HUDEP-2 (cell line): Measurements from ENCODE around the gene OR51V1.

ENCODE experiments used
- DNase-seq, 76 experiments: peaks; one replicate each; lab custom pipeline; 2025; ENCODE audit not compliant: unreplicated experiment in 76 of 76; lab: John Stamatoyannopoulos, UW

OR51V1 gene

GRCh38 chr11:5232176-5232575 is 31.7 kb upstream of the OR51V1 start:
- DNase-seq = no peak

GRCh38 chr11:5231111-5231510 is 30.6 kb upstream of the OR51V1 start:
- no peak for DNase-seq

GRCh38 chr11:5230266-5230665 is 29.8 kb upstream of the OR51V1 start:
- DNase-seq = no peak

GRCh38 chr11:5229796-5230195 is 29.3 kb upstream of the OR51V1 start:
- no peak for DNase-seq

GRCh38 chr11:5229356-5229755 is 28.9 kb upstream of the OR51V1 start:
- DNase-seq = no peak

- DNase-seq = no peak
Observed at GRCh38 chr11:5228124-5228523, 27.6 kb upstream of the OR51V1 start.

GRCh38 chr11:5227681-5228080 is 27.2 kb upstream of the OR51V1 start:
- peak in 5 of 76 experiments; percentile 9 to 42 (median 19) for DNase-seq

GRCh38 chr11:5226732-5227310 is 26.3 kb upstream of the OR51V1 start, which contains the start of gene HBB:
Gene HBB (minus strand): TSS chr11:5227071. CDS start chr11:5227021, 50 bp downstream.
- DNase-seq = peak in 71 of 76 experiments; percentile 10 to 97 (median 81)

GRCh38 chr11:5225480-5225871 is 25.0 kb upstream of the OR51V1 start:
- DNase-seq = peak in 71 of 76 experiments; percentile 20 to 85 (median 58)

- peak in 59 of 76 experiments; percentile 12 to 94 (median 54) for DNase-seq
Observed at GRCh38 chr11:5224538-5225479, 24.3 kb upstream of the OR51V1 start.

GRCh38 chr11:5223686-5224085 is 23.2 kb upstream of the OR51V1 start:
- DNase-seq = peak in 20 of 76 experiments; percentile 16 to 84 (median 57)

GRCh38 chr11:5223146-5223545 is 22.7 kb upstream of the OR51V1 start:
- peak in 12 of 76 experiments; percentile 9 to 58 (median 26) for DNase-seq

- DNase-seq = no peak
Observed at GRCh38 chr11:5210376-5210885, 9.9 kb upstream of the OR51V1 start.

- DNase-seq = peak in 63 of 76 experiments; percentile 4 to 89 (median 46)
Observed at GRCh38 chr11:5204787-5205186, 4.3 kb upstream of the OR51V1 start.

- no peak for DNase-seq
Observed at GRCh38 chr11:5203366-5203765, 2.9 kb upstream of the OR51V1 start.

- no peak for DNase-seq
Observed at GRCh38 chr11:5198285-5198684, 2.2 kb downstream of the OR51V1 start.

- peak in 9 of 76 experiments; percentile 0 to 49 (median 16) for DNase-seq
Observed at GRCh38 chr11:5197536-5197935, 2.9 kb downstream of the OR51V1 start.

- no peak for DNase-seq
Observed at GRCh38 chr11:5196731-5197130, 3.8 kb downstream of the OR51V1 start.

GRCh38 chr11:5196067-5196466 is 4.4 kb downstream of the OR51V1 start:
- no peak for DNase-seq

- DNase-seq = no peak
Observed at GRCh38 chr11:5192738-5193137, 7.7 kb downstream of the OR51V1 start.

GRCh38 chr11:5188201-5188600 is 12.3 kb downstream of the OR51V1 start:
- DNase-seq = no peak
